ENCODE measurements around the gene SECISBP2L.

DNA sequence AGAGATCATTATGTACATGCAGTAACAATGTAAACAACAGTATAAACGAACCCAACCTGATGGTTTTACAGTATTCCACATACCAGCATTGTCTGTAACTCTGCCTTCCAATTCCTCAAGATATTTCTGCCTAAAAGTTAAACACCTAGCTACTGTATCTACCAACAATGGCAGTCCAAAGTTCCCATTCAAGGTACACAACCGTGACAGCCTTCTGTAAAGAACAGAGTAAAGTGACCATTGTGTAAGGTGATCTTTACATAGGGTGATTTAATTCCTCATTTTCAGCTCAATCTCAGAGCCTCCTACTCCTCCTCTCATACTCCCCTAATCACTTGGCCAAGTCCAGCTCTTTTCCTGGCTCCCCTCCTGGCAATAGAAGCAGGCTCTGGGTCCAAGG, 10.4 kb downstream of the SECISBP2L start:
- TF ChIP-seq, protein P1, sequence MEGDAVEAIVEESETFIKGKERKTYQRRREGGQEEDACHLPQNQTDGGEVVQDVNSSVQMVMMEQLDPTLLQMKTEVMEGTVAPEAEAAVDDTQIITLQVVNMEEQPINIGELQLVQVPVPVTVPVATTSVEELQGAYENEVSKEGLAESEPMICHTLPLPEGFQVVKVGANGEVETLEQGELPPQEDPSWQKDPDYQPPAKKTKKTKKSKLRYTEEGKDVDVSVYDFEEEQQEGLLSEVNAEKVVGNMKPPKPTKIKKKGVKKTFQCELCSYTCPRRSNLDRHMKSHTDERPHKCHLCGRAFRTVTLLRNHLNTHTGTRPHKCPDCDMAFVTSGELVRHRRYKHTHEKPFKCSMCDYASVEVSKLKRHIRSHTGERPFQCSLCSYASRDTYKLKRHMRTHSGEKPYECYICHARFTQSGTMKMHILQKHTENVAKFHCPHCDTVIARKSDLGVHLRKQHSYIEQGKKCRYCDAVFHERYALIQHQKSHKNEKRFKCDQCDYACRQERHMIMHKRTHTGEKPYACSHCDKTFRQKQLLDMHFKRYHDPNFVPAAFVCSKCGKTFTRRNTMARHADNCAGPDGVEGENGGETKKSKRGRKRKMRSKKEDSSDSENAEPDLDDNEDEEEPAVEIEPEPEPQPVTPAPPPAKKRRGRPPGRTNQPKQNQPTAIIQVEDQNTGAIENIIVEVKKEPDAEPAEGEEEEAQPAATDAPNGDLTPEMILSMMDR (IDR thresholded peaks at IDR 0.05), result no peak
- TF ChIP-seq ZFX (IDR thresholded peaks at IDR 0.05; ENCODE audit: borderline replicate concordance), result no peak

All from 22Rv1 (cell line).